ENCODE data around the gene CDIPT. TPM values are rescaled to one million over a fixed set of nuclear protein-coding genes. Genes with fewer than 3 reads are reported as not detected.

Gene CDIPT
- total RNA-seq, 1 experiment from 2014 or later: 58.3 TPM

DNA sequence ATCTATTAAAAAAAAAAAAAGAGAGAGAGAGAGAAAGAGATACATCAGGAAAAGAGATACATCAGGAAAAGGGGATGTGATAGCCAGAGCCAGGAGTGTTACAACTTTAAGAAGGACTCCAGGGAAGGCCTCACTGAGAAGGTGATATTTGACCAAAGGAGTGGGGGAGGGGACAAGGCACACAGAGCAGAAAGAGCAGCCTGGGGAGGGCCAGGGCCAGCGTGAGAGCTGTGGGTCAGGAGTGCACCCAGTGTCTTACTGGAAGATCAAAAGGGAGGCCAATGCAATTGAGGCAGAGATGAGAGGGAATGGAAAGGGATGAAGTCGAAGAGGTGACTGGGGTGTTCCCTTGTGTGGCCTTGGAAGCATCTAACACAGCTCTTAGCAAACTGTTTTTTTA, 44.9 kb upstream of the CDIPT start:
- ATAC-seq: no peak
- Histone ChIP-seq H3K36me3 (ENCODE audit: control insufficient read depth in 1 of 2, insufficient read depth in 2 of 2, low read length in 2 of 2) (no peaks in the 10 kb centered on the region), H3K4me2 (ENCODE audit: low read length) (no peak overlapping the region), H3K4me3 (replicated peaks in 1 of 2; ENCODE audit: low read depth in 1 of 2, low read length in 2 of 2) (no peak overlapping the region), H3K4me1 (ENCODE audit: control insufficient read depth in 1 of 2, insufficient read depth in 2 of 2, low read length in 2 of 2) (no peaks in the 10 kb centered on the region), H2AFZ (ENCODE audit: low read depth, low read length, poor library complexity, severe bottlenecking) (no peak overlapping the region), H3K9ac (ENCODE audit: low read length) (no peak overlapping the region), H3K27ac (ENCODE audit: low read depth, low read length) (no peak overlapping the region), H4K20me1 (ENCODE audit: insufficient read depth) (no peaks in the 10 kb centered on the region), H3K27me3 (ENCODE audit: insufficient read depth, low read length) (no peaks in the 10 kb centered on the region), H3K9me3 (ENCODE audit: control insufficient read depth in 1 of 2, insufficient read depth in 1 of 2, low read depth in 1 of 2, low read length in 2 of 2) (no peaks in the 10 kb centered on the region), H3K9me2 (ENCODE audit: insufficient read depth) (no peaks in the 10 kb centered on the region), H3K79me2 (ENCODE audit: insufficient read depth, low read length) (no peaks in the 10 kb centered on the region)
- RAD21 ChIA-PET (ENCODE audit: low non-redundant PET in 1 of 2, low total read pairs in 2 of 2, uncharacterized antibody in 2 of 2, unreplicated experiment in 2 of 2): no interaction called here
- BruUV-seq (replicated peaks): no TSS peak
- TF ChIP-seq SP1 (IDR thresholded peaks at IDR 0.05; ENCODE audit: low read depth) (no peak), ELF1 (IDR thresholded peaks at IDR 0.05; ENCODE audit: borderline replicate concordance, low read depth) (no peak), FOSL1 (IDR thresholded peaks at IDR 0.05; ENCODE audit: low read depth) (no peak), MAX (IDR thresholded peaks at IDR 0.05) (no peak), CEBPB (IDR thresholded peaks at IDR 0.05; ENCODE audit: low read depth) (no peak), POLR2A (IDR thresholded peaks at IDR 0.05; ENCODE audit: borderline replicate concordance, extremely low read depth, insufficient read depth, insufficient read length) (no peak), TCF7L2 (IDR thresholded peaks at IDR 0.05; ENCODE audit: borderline replicate concordance, extremely low read depth, insufficient read depth, insufficient read length) (no peak)
- TF ChIP-seq, protein P1, sequence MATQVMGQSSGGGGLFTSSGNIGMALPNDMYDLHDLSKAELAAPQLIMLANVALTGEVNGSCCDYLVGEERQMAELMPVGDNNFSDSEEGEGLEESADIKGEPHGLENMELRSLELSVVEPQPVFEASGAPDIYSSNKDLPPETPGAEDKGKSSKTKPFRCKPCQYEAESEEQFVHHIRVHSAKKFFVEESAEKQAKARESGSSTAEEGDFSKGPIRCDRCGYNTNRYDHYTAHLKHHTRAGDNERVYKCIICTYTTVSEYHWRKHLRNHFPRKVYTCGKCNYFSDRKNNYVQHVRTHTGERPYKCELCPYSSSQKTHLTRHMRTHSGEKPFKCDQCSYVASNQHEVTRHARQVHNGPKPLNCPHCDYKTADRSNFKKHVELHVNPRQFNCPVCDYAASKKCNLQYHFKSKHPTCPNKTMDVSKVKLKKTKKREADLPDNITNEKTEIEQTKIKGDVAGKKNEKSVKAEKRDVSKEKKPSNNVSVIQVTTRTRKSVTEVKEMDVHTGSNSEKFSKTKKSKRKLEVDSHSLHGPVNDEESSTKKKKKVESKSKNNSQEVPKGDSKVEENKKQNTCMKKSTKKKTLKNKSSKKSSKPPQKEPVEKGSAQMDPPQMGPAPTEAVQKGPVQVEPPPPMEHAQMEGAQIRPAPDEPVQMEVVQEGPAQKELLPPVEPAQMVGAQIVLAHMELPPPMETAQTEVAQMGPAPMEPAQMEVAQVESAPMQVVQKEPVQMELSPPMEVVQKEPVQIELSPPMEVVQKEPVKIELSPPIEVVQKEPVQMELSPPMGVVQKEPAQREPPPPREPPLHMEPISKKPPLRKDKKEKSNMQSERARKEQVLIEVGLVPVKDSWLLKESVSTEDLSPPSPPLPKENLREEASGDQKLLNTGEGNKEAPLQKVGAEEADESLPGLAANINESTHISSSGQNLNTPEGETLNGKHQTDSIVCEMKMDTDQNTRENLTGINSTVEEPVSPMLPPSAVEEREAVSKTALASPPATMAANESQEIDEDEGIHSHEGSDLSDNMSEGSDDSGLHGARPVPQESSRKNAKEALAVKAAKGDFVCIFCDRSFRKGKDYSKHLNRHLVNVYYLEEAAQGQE (IDR thresholded peaks at IDR 0.05; ENCODE audit: low read depth): no peak
- TF ChIP-seq, protein P2, sequence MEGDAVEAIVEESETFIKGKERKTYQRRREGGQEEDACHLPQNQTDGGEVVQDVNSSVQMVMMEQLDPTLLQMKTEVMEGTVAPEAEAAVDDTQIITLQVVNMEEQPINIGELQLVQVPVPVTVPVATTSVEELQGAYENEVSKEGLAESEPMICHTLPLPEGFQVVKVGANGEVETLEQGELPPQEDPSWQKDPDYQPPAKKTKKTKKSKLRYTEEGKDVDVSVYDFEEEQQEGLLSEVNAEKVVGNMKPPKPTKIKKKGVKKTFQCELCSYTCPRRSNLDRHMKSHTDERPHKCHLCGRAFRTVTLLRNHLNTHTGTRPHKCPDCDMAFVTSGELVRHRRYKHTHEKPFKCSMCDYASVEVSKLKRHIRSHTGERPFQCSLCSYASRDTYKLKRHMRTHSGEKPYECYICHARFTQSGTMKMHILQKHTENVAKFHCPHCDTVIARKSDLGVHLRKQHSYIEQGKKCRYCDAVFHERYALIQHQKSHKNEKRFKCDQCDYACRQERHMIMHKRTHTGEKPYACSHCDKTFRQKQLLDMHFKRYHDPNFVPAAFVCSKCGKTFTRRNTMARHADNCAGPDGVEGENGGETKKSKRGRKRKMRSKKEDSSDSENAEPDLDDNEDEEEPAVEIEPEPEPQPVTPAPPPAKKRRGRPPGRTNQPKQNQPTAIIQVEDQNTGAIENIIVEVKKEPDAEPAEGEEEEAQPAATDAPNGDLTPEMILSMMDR (IDR thresholded peaks at IDR 0.05 in 2 of 3, conservative IDR thresholded peaks at IDR 0.05 in 1 of 3; ENCODE audit: borderline replicate concordance in 1 of 3, insufficient read depth in 1 of 3, low read depth in 2 of 3, low read length in 2 of 3): no peak
- intact Hi-C loops (cut with micrococcal nuclease): no loop called here
- POLR2A ChIA-PET: interaction anchor here (0.8 kb wide), 1 partner anchor 8 kb away, joined by 4 read pairs; the partner anchor contains the start of gene SEZ6L2
- no peak for DNase-seq (ENCODE audit: low read depth, low spot score)
- CTCF ChIA-PET: no interaction called here

Data from HCT116 (cell line).